Thyroid gland (tissue), 4 donors: Measurements from ENCODE around the gene SLC3A2. TPM values are rescaled to one million over a fixed set of nuclear protein-coding genes. Genes with fewer than 3 reads are reported as not detected.

Source experiments
- DNase-seq, 2 donors: peaks; one replicate each; pipeline ENCODE4 v3.0.0-alpha.2; 2019
- H3K27ac ChIP-seq, 3 donors: fragments of 200-600 bp; sonication (generic); 1 replicate in 2 of 3; 2 replicates in 1 of 3; pipeline ENCODE4 v1.5.1; 2016 to 2019; ENCODE audit warnings: mild to moderate bottlenecking in 1 of 3, moderate library complexity in 1 of 3
- H3K27me3 ChIP-seq: fragments of 200-600 bp; sonication (generic); one replicate; pipeline ENCODE4 v1.5.1; 2019
- H3K36me3 ChIP-seq, 2 donors: fragments of 200-600 bp; sonication (generic); one replicate each; pipeline ENCODE4 v1.5.1; 2016 to 2019
- H3K4me1 ChIP-seq, 2 donors: fragments of 200-600 bp; sonication (generic); one replicate each; pipeline ENCODE4 v1.5.1; 2017 to 2019
- H3K4me3 ChIP-seq, 3 donors: fragments of 200-600 bp; sonication (generic); replicated peaks in 1 of 3; 1 replicate in 2 of 3; 2 replicates in 1 of 3; pipeline ENCODE4 v1.5.1; 2016; ENCODE audit warnings: mild to moderate bottlenecking in 1 of 3
- H3K9me3 ChIP-seq: fragments of 200-600 bp; sonication (generic); one replicate; pipeline ENCODE4 v1.5.1; 2017
- CTCF ChIP-seq, 6 experiments: fragments of 200-600 bp in 3 of 6; fragments of 450-650 bp in 3 of 6; sonication (generic) in 3 of 6; IDR thresholded peaks; one replicate each; pipeline ENCODE4 v1.5.1; 2016 to 2019; ENCODE audit warnings: antibody characterized with exemption in 6 of 6, mild to moderate bottlenecking in 2 of 6, inconsistent platforms in 1 of 6, moderate library complexity in 1 of 6
- POLR2A ChIP-seq, 2 donors: fragments of 450-650 bp; IDR thresholded peaks; one replicate each; pipeline ENCODE4 v1.6.1; 2017; ENCODE audit warnings: antibody characterized with exemption in 2 of 2, mild to moderate bottlenecking in 2 of 2, moderate library complexity in 1 of 2
- WGBS, 2 donors: methylation state at CpG; one replicate each; pipeline ENCODE4 v1.1.5; 2017; 5-methylcytosine and 5-hydroxymethylcytosine counted together
- intact Hi-C: fragments of 100-400 bp; cut with DNase I; formaldehyde crosslinking; loops from one replicate; pipeline ENCODE4 v1.15.1; 2023
- total RNA-seq, 4 donors: library from RNA; depleted of rRNA; stranded (reverse); fragments of >200 nt; gene quantifications; one replicate each; pipeline ENCODE4 v1.2.3, GENCODE V29; 2016

The SLC3A2 gene
- total RNA-seq, 4 donors from 2014 or later, result 145 to 295 (median 159) TPM

GRCh38 chr11:62889484-62890437, 9.1 kb downstream of the SLC3A2 start:
- no peak for DNase-seq

GRCh38 chr11:62892077-62892922, 11.6 kb downstream of the SLC3A2 start:
- no peaks in the 10 kb centered on the region for H3K4me1 ChIP-seq
- intact Hi-C loops, result no loop called here
- TF ChIP-seq CTCF (IDR thresholded peaks at IDR 0.05), result no peak
- TF ChIP-seq POLR2A (IDR thresholded peaks at IDR 0.05), result no peak
- H3K9me3 ChIP-seq, result no peaks in the 10 kb centered on the region
- H3K27ac ChIP-seq, result no peak overlapping the region
- peaks cover 23 to 24% of the 10 kb centered on the region in 2 donors for H3K36me3 ChIP-seq
- no peak for DNase-seq
- no peak overlapping the region for H3K4me3 ChIP-seq
- H3K27me3 ChIP-seq, result no peaks in the 10 kb centered on the region
- 90 to 91% methylated on average over 10 of the region's 10 CpGs for WGBS, 2 donors

More at GRCh38 chr11:62889484-62890437, 9.1 kb downstream of the SLC3A2 start:
- Histone ChIP-seq H3K36me3 (peaks cover 49% of the 10 kb centered on the region in 2 donors), H3K4me3 (no peak overlapping the region), H3K4me1 (peaks cover 0 to 17% of the 10 kb centered on the region in 2 donors), H3K9me3 (no peaks in the 10 kb centered on the region), H3K27ac (peak overlapping the region in 1 of 3 donors; percentile 17), H3K27me3 (no peaks in the 10 kb centered on the region)
- TF ChIP-seq POLR2A (IDR thresholded peaks at IDR 0.05) (no peak), CTCF (IDR thresholded peaks at IDR 0.05) (no peak)
- intact Hi-C loops, result no loop called here
- 72 to 78% methylated on average over 11 of the region's 11 CpGs for WGBS, 2 donors

- H3K27me3 ChIP-seq, result no peaks in the 10 kb centered on the region
- H3K9me3 ChIP-seq, result no peaks in the 10 kb centered on the region
- H3K4me1 ChIP-seq, result no peaks in the 10 kb centered on the region
- no peak overlapping the region for H3K4me3 ChIP-seq
- DNase-seq, result no peak
- WGBS, 2 donors, result 75 to 77% methylated on average over 6 of the region's 6 CpGs
- intact Hi-C loops, result no loop called here
- H3K36me3 ChIP-seq, result no peaks in the 10 kb centered on the region
- TF ChIP-seq POLR2A (IDR thresholded peaks at IDR 0.05) (no peak), CTCF (IDR thresholded peaks at IDR 0.05) (no peak)
- H3K27ac ChIP-seq, result no peak overlapping the region
Observed at GRCh38 chr11:62895501-62895900, 14.8 kb downstream of the SLC3A2 start.

GRCh38 chr11:62896049-62896448, 15.4 kb downstream of the SLC3A2 start:
- DNase-seq, result no peak
- no peaks in the 10 kb centered on the region for H3K4me1 ChIP-seq
- no peaks in the 10 kb centered on the region for H3K36me3 ChIP-seq
- TF ChIP-seq CTCF (IDR thresholded peaks at IDR 0.05) (no peak), POLR2A (IDR thresholded peaks at IDR 0.05) (no peak)
- H3K27me3 ChIP-seq, result no peaks in the 10 kb centered on the region
- 77 to 80% methylated on average over 10 of the region's 10 CpGs for WGBS, 2 donors
- H3K4me3 ChIP-seq, result no peak overlapping the region
- no peak overlapping the region for H3K27ac ChIP-seq
- no peaks in the 10 kb centered on the region for H3K9me3 ChIP-seq
- intact Hi-C loops, result no loop called here
